Neural progenitor cell (in vitro differentiated cells): ENCODE results near the gene ATP8B4. TPM values are rescaled to one million over a fixed set of nuclear protein-coding genes. Genes with fewer than 3 reads are reported as not detected.

Experiments used
- DNase-seq: peaks from one replicate; pipeline ENCODE4 v3.0.0-alpha.2; 2016; ENCODE audit warnings: low spot score
- H2AFZ ChIP-seq: fragments of 200-600 bp; sonication (generic); replicated peaks from 2 replicates; pipeline ENCODE4 v1.6.1; 2016; ENCODE audit warnings: antibody characterized with exemption
- H3F3A ChIP-seq: fragments of 200-600 bp; sonication (generic); 2 replicates; pipeline ENCODE4 v1.6.1; 2016; ENCODE audit warnings: antibody characterized with exemption, low read depth
- H3K27ac ChIP-seq: fragments of 200-600 bp; sonication (generic); 2 replicates; pipeline ENCODE4 v1.5.1; 2016; ENCODE audit warnings: mild to moderate bottlenecking
- H3K27me3 ChIP-seq: fragments of 200-600 bp; sonication (generic); 2 replicates; pipeline ENCODE4 v1.6.1; 2016; ENCODE audit warnings: mild to moderate bottlenecking, moderate library complexity
- H3K36me3 ChIP-seq: fragments of 200-600 bp; sonication (generic); 2 replicates; pipeline ENCODE4 v1.5.1; 2016
- H3K4me1 ChIP-seq: fragments of 200-600 bp; sonication (generic); 2 replicates; pipeline ENCODE4 v1.6.1; 2016; ENCODE audit warnings: mixed run types
- H3K4me2 ChIP-seq: fragments of 200-600 bp; sonication (generic); 2 replicates; pipeline ENCODE4 v1.6.1; 2016
- H3K4me3 ChIP-seq: fragments of 200-600 bp; sonication (generic); 2 replicates; pipeline ENCODE4 v1.5.1; 2016
- H3K79me2 ChIP-seq: fragments of 200-600 bp; sonication (generic); 2 replicates; pipeline ENCODE4 v1.6.1; 2016; ENCODE audit warnings: low read depth
- H3K9ac ChIP-seq: fragments of 200-600 bp; sonication (generic); 2 replicates; pipeline ENCODE4 v1.6.1; 2016
- H3K9me3 ChIP-seq: fragments of 200-600 bp; sonication (generic); 2 replicates; pipeline ENCODE4 v1.5.1; 2016; ENCODE audit warnings: low read depth
- H4K20me1 ChIP-seq: fragments of 200-600 bp; sonication (generic); 2 replicates; pipeline ENCODE4 v1.6.1; 2016; ENCODE audit warnings: low read depth
- H3K27ac Mint-ChIP-seq: 3 replicates; pipeline ENCODE4 v1.8.0; 2021; ENCODE audit warnings: mixed read lengths
- H3K27me3 Mint-ChIP-seq: 2 replicates; pipeline ENCODE4 v1.8.0; 2022; ENCODE audit warnings: low read depth, mild to moderate bottlenecking, inconsistent platforms, moderate library complexity, mixed read lengths; ENCODE audit not compliant: insufficient read depth
- H3K36me3 Mint-ChIP-seq: 3 replicates; pipeline ENCODE4 v1.8.0; 2021; ENCODE audit warnings: mixed read lengths
- H3K4me1 Mint-ChIP-seq: 3 replicates; pipeline ENCODE4 v1.8.0; 2021; ENCODE audit warnings: mixed read lengths
- H3K4me3 Mint-ChIP-seq: 3 replicates; pipeline ENCODE4 v1.8.0; 2021; ENCODE audit warnings: mild to moderate bottlenecking, moderate library complexity, mixed read lengths
- H3K9me3 Mint-ChIP-seq: 3 replicates; pipeline ENCODE4 v1.8.0; 2020; ENCODE audit warnings: mixed read lengths
- EZH2 ChIP-seq: fragments of 200-600 bp; sonication (generic); IDR thresholded peaks from 2 replicates; pipeline ENCODE4 v1.6.1; 2017; ENCODE audit warnings: antibody characterized with exemption, mild to moderate bottlenecking, moderate library complexity
- EZH2phosphoT487 ChIP-seq: fragments of 200-600 bp; sonication (generic); IDR thresholded peaks from 2 replicates; pipeline ENCODE4 v1.6.1; 2017; ENCODE audit warnings: antibody characterized with exemption
- total RNA-seq: library from RNA; depleted of rRNA; stranded (reverse); fragments of >200 nt; gene quantifications from 2 replicates; pipeline ENCODE4 v1.2.3, GENCODE V29; 2015; ENCODE audit warnings: low replicate concordance
- TF ChIP-seq, protein P1 (sequence below): fragments of 200-600 bp; sonication (generic); IDR thresholded peaks from 2 replicates; pipeline ENCODE4 v1.5.1; 2017; ENCODE audit warnings: antibody characterized with exemption, mild to moderate bottlenecking

ATP8B4 gene
- total RNA-seq, 1 donor from 2014 or later: 2.7 TPM

DNA sequence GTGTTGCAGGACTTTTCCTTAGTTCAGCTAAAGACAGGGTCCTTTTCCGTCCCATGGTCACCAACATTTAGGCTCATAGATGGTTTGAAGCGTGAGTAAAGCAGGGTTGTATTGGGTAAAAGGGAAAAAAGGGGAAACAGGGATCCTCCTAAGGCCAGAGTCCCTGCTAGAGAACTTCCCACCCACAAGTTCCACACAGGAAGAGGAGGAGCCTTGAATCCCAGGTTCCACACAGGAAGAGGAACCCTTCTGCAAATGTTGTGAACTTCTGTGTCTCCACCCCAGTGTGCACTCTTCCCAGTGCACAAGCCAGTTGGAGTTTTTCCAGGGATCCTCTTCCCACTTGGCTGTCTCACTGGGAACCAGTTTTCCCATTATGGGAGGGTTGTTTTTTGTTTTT is 27.6 kb upstream of the ATP8B4 start:
- H3K36me3 ChIP-seq: no peaks in the 10 kb centered on the region
- no peak overlapping the region for H3K9ac ChIP-seq
- no peak overlapping the region for H3K27ac ChIP-seq
- no peak overlapping the region for H3K4me2 ChIP-seq
- Mint-ChIP-seq H3K4me1 (no peaks in the 10 kb centered on the region), H3K27me3 (no peaks in the 10 kb centered on the region), H3K27ac (peak overlapping the region; percentile 82), H3K4me3 (no peak overlapping the region), H3K9me3 (no peaks in the 10 kb centered on the region), H3K36me3 (no peaks in the 10 kb centered on the region)
- H4K20me1 ChIP-seq: no peaks in the 10 kb centered on the region
- DNase-seq: no peak
- no peak for TF ChIP-seq EZH2
- no peak for TF ChIP-seq EZH2phosphoT487
- TF ChIP-seq, protein P1, sequence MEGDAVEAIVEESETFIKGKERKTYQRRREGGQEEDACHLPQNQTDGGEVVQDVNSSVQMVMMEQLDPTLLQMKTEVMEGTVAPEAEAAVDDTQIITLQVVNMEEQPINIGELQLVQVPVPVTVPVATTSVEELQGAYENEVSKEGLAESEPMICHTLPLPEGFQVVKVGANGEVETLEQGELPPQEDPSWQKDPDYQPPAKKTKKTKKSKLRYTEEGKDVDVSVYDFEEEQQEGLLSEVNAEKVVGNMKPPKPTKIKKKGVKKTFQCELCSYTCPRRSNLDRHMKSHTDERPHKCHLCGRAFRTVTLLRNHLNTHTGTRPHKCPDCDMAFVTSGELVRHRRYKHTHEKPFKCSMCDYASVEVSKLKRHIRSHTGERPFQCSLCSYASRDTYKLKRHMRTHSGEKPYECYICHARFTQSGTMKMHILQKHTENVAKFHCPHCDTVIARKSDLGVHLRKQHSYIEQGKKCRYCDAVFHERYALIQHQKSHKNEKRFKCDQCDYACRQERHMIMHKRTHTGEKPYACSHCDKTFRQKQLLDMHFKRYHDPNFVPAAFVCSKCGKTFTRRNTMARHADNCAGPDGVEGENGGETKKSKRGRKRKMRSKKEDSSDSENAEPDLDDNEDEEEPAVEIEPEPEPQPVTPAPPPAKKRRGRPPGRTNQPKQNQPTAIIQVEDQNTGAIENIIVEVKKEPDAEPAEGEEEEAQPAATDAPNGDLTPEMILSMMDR: no peak
- no peaks in the 10 kb centered on the region for H3K4me1 ChIP-seq
- peak overlapping the region; percentile 32 for H2AFZ ChIP-seq
- H3K27me3 ChIP-seq: no peaks in the 10 kb centered on the region
- no peaks in the 10 kb centered on the region for H3K9me3 ChIP-seq
- no peaks in the 10 kb centered on the region for H3F3A ChIP-seq
- no peaks in the 10 kb centered on the region for H3K79me2 ChIP-seq
- H3K4me3 ChIP-seq: no peak overlapping the region

DNA sequence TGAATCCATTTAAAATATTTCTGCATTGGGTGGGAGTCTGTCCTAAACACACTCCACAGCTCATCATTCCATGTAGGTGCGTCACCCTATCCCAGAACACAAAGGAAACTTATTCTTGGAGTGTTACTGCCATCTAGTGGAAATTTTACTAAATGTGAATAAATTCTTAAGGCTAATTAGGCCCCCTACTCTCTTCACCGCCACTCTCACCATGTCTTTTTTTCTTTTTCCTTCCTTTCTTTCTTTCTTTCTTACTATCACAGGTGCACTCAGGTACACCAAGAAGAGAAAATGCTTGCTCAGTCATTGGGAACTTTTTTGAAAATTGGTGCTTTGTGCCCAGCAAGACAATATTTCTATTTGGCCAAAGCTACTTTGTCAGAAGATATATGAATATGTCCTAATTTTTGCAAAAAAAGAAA is 26.4 kb upstream of the ATP8B4 start:
- H3K36me3 Mint-ChIP-seq: no peaks in the 10 kb centered on the region
- Histone ChIP-seq H3K4me2 (no peak overlapping the region), H3K27me3 (no peaks in the 10 kb centered on the region), H3K36me3 (no peaks in the 10 kb centered on the region), H3K4me1 (no peaks in the 10 kb centered on the region), H3K27ac (no peak overlapping the region), H3K9ac (no peak overlapping the region), H3K4me3 (no peak overlapping the region), H2AFZ (no peak overlapping the region), H3K9me3 (no peaks in the 10 kb centered on the region), H3F3A (no peaks in the 10 kb centered on the region), H4K20me1 (no peaks in the 10 kb centered on the region), H3K79me2 (no peaks in the 10 kb centered on the region)
- no peaks in the 10 kb centered on the region for H3K27me3 Mint-ChIP-seq
- no peak overlapping the region for H3K27ac Mint-ChIP-seq
- DNase-seq: peak; percentile 83
- H3K4me1 Mint-ChIP-seq: peaks cover under 1% of the 10 kb centered on the region
- no peak overlapping the region for H3K4me3 Mint-ChIP-seq
- H3K9me3 Mint-ChIP-seq: no peaks in the 10 kb centered on the region
- TF ChIP-seq, protein P1: peak; percentile 58
- TF ChIP-seq EZH2 (no peak), EZH2phosphoT487 (no peak)

DNA sequence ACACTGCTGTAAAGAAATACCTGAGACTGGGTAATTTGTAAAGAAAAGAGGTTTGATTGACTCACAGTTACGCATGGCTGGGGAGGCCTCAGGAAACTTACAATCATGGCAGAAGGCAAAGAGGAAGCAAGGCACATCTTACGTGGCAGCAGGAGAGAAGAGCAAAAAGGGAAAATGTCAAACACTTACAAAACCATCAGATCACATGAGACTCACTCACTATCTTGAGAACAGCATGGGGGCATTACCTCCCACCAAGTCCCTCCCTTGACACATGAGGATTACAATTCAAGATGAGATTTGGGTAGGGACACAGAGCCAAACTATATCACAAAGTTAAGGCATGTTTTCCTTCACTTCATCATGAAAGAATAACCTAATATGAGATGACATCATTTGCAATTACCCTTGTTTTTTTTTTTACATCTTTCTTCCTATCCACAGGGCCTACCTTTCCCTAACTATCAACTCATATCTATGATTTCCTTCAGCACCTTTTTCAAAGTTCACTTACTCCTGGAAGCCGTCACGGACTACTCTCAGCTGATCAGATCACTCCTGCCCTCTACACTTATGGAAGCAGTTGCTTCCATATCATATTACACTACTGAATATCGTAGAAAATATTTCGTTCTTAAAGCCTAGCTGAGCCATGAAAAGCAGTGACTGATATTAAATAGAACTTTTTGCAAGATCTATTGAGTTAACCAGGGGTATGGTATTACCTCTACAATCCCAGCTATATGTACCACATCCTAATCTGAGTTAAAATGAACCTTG is 25.5 kb upstream of the ATP8B4 start:
- no peak overlapping the region for H3K27ac ChIP-seq
- H3K4me1 ChIP-seq: no peaks in the 10 kb centered on the region
- H3K27me3 Mint-ChIP-seq: no peaks in the 10 kb centered on the region
- H3K4me1 Mint-ChIP-seq: peaks cover 7% of the 10 kb centered on the region
- no peak overlapping the region for H2AFZ ChIP-seq
- TF ChIP-seq EZH2phosphoT487 (no peak), EZH2 (no peak)
- TF ChIP-seq, protein P1: no peak
- H3K4me3 ChIP-seq: no peak overlapping the region
- no peaks in the 10 kb centered on the region for H3K36me3 Mint-ChIP-seq
- no peaks in the 10 kb centered on the region for H4K20me1 ChIP-seq
- no peak overlapping the region for H3K9ac ChIP-seq
- no peaks in the 10 kb centered on the region for H3K79me2 ChIP-seq
- no peaks in the 10 kb centered on the region for H3K27me3 ChIP-seq
- no peak overlapping the region for H3K4me3 Mint-ChIP-seq
- no peaks in the 10 kb centered on the region for H3F3A ChIP-seq
- DNase-seq: no peak
- no peak overlapping the region for H3K4me2 ChIP-seq
- no peaks in the 10 kb centered on the region for H3K9me3 Mint-ChIP-seq
- no peak overlapping the region for H3K27ac Mint-ChIP-seq
- no peaks in the 10 kb centered on the region for H3K36me3 ChIP-seq
- H3K9me3 ChIP-seq: no peaks in the 10 kb centered on the region
